GM23248 (cell line): ENCODE measurements around the gene SULT1C3. TPM values are rescaled to one million over a fixed set of nuclear protein-coding genes. Genes with fewer than 3 reads are reported as not detected.
A peak's percentile ranks its signal among the peaks of the same experiment; 100 is the strongest.

Source experiments
- DNase-seq: peaks from one replicate; pipeline ENCODE4 v3.0.0-alpha.2; 2015
- H2AFZ ChIP-seq: fragments of 200-600 bp; sonication (generic); 2 replicates; pipeline ENCODE4 v1.6.1; 2016; ENCODE audit warnings: antibody characterized with exemption
- H3F3A ChIP-seq: fragments of 200-600 bp; sonication (generic); 2 replicates; pipeline ENCODE4 v1.6.1; 2016; ENCODE audit warnings: mild to moderate bottlenecking, antibody characterized with exemption, mixed run types; ENCODE audit not compliant: insufficient read depth
- H3K27ac ChIP-seq: fragments of 200-600 bp; sonication (generic); 2 replicates; pipeline ENCODE4 v1.5.1; 2016; ENCODE audit warnings: mild to moderate bottlenecking
- H3K27me3 ChIP-seq: fragments of 200-600 bp; sonication (generic); replicated peaks from 2 replicates; pipeline ENCODE4 v1.6.1; 2016; ENCODE audit warnings: mild to moderate bottlenecking; ENCODE audit not compliant: insufficient read depth
- H3K36me3 ChIP-seq: fragments of 200-600 bp; sonication (generic); 2 replicates; pipeline ENCODE4 v1.6.1; 2016; ENCODE audit warnings: low read depth, mild to moderate bottlenecking
- H3K4me1 ChIP-seq: fragments of 200-600 bp; sonication (generic); 2 replicates; pipeline ENCODE4 v1.6.1; 2016; ENCODE audit warnings: mild to moderate bottlenecking; ENCODE audit not compliant: insufficient read depth
- H3K4me2 ChIP-seq: fragments of 200-600 bp; sonication (generic); one replicate; pipeline ENCODE4 v1.6.1; 2016; ENCODE audit warnings: mild to moderate bottlenecking; ENCODE audit not compliant: unreplicated experiment
- H3K4me3 ChIP-seq: fragments of 200-600 bp; sonication (generic); 2 replicates; pipeline ENCODE4 v1.5.1; 2016; ENCODE audit warnings: mild to moderate bottlenecking
- H3K79me2 ChIP-seq: fragments of 200-600 bp; sonication (generic); 2 replicates; pipeline ENCODE4 v1.6.1; 2016; ENCODE audit warnings: mild to moderate bottlenecking; ENCODE audit not compliant: insufficient read depth
- H3K9ac ChIP-seq: fragments of 200-600 bp; sonication (generic); 2 replicates; pipeline ENCODE4 v1.6.1; 2016; ENCODE audit warnings: mild to moderate bottlenecking
- H3K9me2 ChIP-seq: fragments of 200-600 bp; sonication (generic); 2 replicates; pipeline ENCODE4 v1.6.1; 2016; ENCODE audit warnings: mixed run types, mild to moderate bottlenecking, moderate library complexity; ENCODE audit not compliant: insufficient read depth
- H3K9me3 ChIP-seq: fragments of 200-600 bp; sonication (generic); one replicate; pipeline ENCODE4 v1.6.1; 2017; ENCODE audit warnings: low read depth
- H4K20me1 ChIP-seq: fragments of 200-600 bp; sonication (generic); 2 replicates; pipeline ENCODE4 v1.6.0; 2016; ENCODE audit not compliant: insufficient read depth
- EZH2 ChIP-seq: fragments of 200-600 bp; sonication (generic); IDR thresholded peaks from 2 replicates; pipeline ENCODE4 v1.6.1; 2018; ENCODE audit warnings: antibody characterized with exemption, mild to moderate bottlenecking; ENCODE audit not compliant: insufficient read depth, poor library complexity, severe bottlenecking
- EZH2phosphoT487 ChIP-seq: fragments of 200-600 bp; sonication (generic); IDR thresholded peaks from 2 replicates; pipeline ENCODE4 v1.6.1; 2018; ENCODE audit warnings: antibody characterized with exemption, moderate library complexity, mild to moderate bottlenecking, low read depth; ENCODE audit not compliant: insufficient read depth
- WGBS, 2 experiments: methylation state at CpG; one replicate each; pipeline ENCODE4 v1.1.6; 2015 to 2017; ENCODE audit warnings: low lambda C conversion rate in 2 of 2, low coverage in 1 of 2; ENCODE audit errors: missing lambda C conversion rate in 2 of 2; 5-methylcytosine and 5-hydroxymethylcytosine counted together
- in situ Hi-C: fragments of 300-500 bp; cut with MboI; formaldehyde crosslinking; loops from 2 replicates; pipeline ENCODE4 v1.15.0; 2020
- polyA plus RNA-seq: library from polyadenylated mRNA; unstranded; fragments of >200 nt; fragmentation: Nextera tagmentation; extraction: Ambion mirVana; gene quantifications from 2 replicates; pipeline ENCODE4 v1.2.1, GENCODE V29; 2016
- total RNA-seq: library from RNA; depleted of rRNA; stranded (reverse); fragments of >200 nt; shearing (Covaris generic); gene quantifications from 2 replicates; pipeline ENCODE4 v1.2.3, GENCODE V29; 2014; rRNA removed

SULT1C3 gene
- total RNA-seq: not detected in 2 replicates
- not detected in 2 replicates for polyA plus RNA-seq

DNA sequence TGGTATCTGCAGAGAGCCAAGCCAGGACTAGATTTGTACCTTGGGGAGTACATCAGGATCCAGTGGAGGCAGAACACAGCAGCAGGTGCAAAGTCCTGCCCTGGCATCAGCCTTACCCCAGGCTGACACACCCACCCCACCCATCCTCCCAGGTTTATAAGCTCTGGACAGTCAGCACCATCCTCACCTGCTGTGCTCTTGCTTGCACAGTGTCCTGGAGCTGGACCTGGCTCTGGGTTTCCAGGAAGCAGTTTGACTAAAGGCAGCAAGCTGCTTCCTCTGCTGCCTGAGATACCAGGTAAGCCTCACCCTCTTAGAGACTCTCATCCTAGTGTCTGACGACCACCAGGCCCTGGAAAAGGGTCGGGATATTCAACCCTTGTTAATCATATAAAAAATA is at the start of gene SULT1C3:
SULT1C3 (plus strand) TSS at position 183 of the 400 bp plus-strand sequence. CDS start 7,227 bp downstream, outside the sequence.
- no peak within 1 kb of the TSS for H3K4me2 ChIP-seq
- H3K9me2 ChIP-seq: no peaks in the 10 kb centered on the region
- no peak within 1 kb of the TSS for H3K9ac ChIP-seq
- no peaks in the 10 kb centered on the region for H3K9me3 ChIP-seq
- H3K4me1 ChIP-seq: no peaks in the 10 kb centered on the region
- 5 to 12% methylated on average over 2 of the region's 2 CpGs for WGBS, 2 experiments
- H3F3A ChIP-seq: peaks cover 6% of the 10 kb centered on the region; the same call in 1 of the 2 replicates
- in situ Hi-C loops: no loop called here
- H3K79me2 ChIP-seq: no peaks in the 10 kb centered on the region
- H2AFZ ChIP-seq: no peak within 1 kb of the TSS
- H3K36me3 ChIP-seq: no peaks in the 10 kb centered on the region
- no peak within 1 kb of the TSS for H3K27ac ChIP-seq
- H3K4me3 ChIP-seq: no peak within 1 kb of the TSS
- DNase-seq: no peak
- no peaks in the 10 kb centered on the region for H4K20me1 ChIP-seq
- TF ChIP-seq EZH2: no peak
- TF ChIP-seq EZH2phosphoT487: no peak
- H3K27me3 ChIP-seq: no peaks in the 10 kb centered on the region

GRCh38 chr2:108193251-108193650 is 46.5 kb upstream of the SULT1C3 start:
- TF ChIP-seq EZH2phosphoT487 (no peak), EZH2 (no peak)
- 36 to 41% methylated on average over 3 of the region's 3 CpGs for WGBS, 2 experiments
- H3K79me2 ChIP-seq: no peaks in the 10 kb centered on the region
- H3K36me3 ChIP-seq: no peaks in the 10 kb centered on the region
- H3K9me2 ChIP-seq: no peaks in the 10 kb centered on the region
- no peak overlapping the region for H3K4me2 ChIP-seq
- H3F3A ChIP-seq: no peaks in the 10 kb centered on the region
- H3K4me3 ChIP-seq: no peak overlapping the region
- no peak overlapping the region for H3K27ac ChIP-seq
- in situ Hi-C loops: no loop called here
- H3K27me3 ChIP-seq: no peaks in the 10 kb centered on the region
- peaks cover 9% of the 10 kb centered on the region; the same call in 1 of the 2 replicates for H3K4me1 ChIP-seq
- H3K9me3 ChIP-seq: no peaks in the 10 kb centered on the region
- no peaks in the 10 kb centered on the region for H4K20me1 ChIP-seq
- no peak overlapping the region for H3K9ac ChIP-seq
- peak; percentile 16 for DNase-seq
- H2AFZ ChIP-seq: no peak overlapping the region

DNA sequence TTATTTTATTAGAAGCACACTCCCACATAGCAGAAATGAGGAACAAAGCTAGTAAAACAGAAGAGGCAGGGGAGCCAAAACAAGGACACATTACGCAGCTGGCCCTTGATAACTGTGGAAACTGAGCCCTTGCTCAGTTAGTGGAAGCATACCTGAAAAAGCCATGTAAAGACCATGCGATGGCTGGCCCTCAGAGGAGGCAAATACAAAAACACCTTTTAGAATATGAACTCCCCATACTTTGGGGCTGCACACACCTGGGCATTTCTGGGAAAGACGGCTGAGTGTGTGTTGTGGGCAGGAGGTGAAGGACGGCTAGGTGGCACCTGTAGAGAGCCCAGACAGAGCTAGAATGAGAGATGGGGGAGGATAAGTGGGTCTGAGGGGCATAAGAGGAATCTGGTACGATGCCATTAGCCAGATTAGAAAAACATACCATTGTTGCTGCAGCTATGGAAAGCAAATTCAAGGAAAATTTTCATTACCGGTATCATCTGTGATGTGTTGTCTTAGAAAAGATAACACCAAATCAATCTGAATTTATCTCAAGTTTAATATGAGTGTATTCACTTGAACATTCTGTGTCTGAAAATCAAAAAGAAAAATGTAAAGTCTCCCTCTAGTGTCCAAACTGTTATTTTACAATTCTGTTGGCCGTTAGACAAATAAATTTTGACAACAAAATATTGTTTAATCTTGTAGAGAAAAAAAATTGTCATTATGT is 45.2 kb upstream of the SULT1C3 start:
- Histone ChIP-seq H3K4me3 (no peak overlapping the region), H2AFZ (no peak overlapping the region), H3K4me1 (peaks cover 4% of the 10 kb centered on the region; the same call in 1 of the 2 replicates), H3K4me2 (no peak overlapping the region), H3K27me3 (no peaks in the 10 kb centered on the region), H3F3A (no peaks in the 10 kb centered on the region), H3K9me3 (no peaks in the 10 kb centered on the region), H3K36me3 (no peaks in the 10 kb centered on the region), H3K9me2 (no peaks in the 10 kb centered on the region), H3K79me2 (no peaks in the 10 kb centered on the region), H4K20me1 (no peaks in the 10 kb centered on the region), H3K27ac (no peak overlapping the region), H3K9ac (no peak overlapping the region)
- WGBS, 2 experiments: 20 to 27% methylated on average over 7 of the region's 7 CpGs
- TF ChIP-seq EZH2: no peak
- no peak for TF ChIP-seq EZH2phosphoT487
- DNase-seq: peak; percentile 32
- in situ Hi-C loops: no loop called here

GRCh38 chr2:108195133-108195439 is 44.7 kb upstream of the SULT1C3 start:
- no peak overlapping the region for H2AFZ ChIP-seq
- no peaks in the 10 kb centered on the region for H3K9me2 ChIP-seq
- H3K9me3 ChIP-seq: no peaks in the 10 kb centered on the region
- no peaks in the 10 kb centered on the region for H3K27me3 ChIP-seq
- no peak overlapping the region for H3K27ac ChIP-seq
- no peaks in the 10 kb centered on the region for H3F3A ChIP-seq
- DNase-seq: no peak
- H3K4me2 ChIP-seq: no peak overlapping the region
- no peaks in the 10 kb centered on the region for H3K36me3 ChIP-seq
- H4K20me1 ChIP-seq: no peaks in the 10 kb centered on the region
- TF ChIP-seq EZH2 (no peak), EZH2phosphoT487 (no peak)
- in situ Hi-C loops: no loop called here
- no peak overlapping the region for H3K9ac ChIP-seq
- no peak overlapping the region for H3K4me3 ChIP-seq
- 0 out of 2 replicates have a peak, but pooled peaks cover 7% of the 10 kb centered on the region for H3K4me1 ChIP-seq
- H3K79me2 ChIP-seq: no peaks in the 10 kb centered on the region

DNA sequence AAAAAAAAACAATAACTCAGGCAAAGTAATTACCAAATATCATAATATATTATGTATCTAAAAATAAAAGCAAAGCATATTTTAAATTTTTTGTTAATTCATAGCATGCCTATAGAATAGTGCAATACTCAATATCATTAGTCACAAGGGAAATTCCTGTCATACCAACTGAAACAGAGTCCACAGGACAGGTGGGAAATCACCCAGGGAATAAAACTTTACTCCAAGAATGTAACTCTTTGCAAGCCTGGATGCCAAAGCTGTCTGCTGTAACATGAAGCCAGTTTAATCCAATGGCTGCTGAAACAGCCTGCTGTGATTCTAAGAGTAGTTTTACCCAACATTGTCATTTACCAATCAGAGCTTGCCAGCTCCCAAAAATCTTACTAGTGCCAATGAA is 40.0 kb upstream of the SULT1C3 start:
- H3K36me3 ChIP-seq: no peaks in the 10 kb centered on the region
- H3K4me3 ChIP-seq: no peak overlapping the region
- H3K27ac ChIP-seq: no peak overlapping the region
- in situ Hi-C loops: no loop called here
- H3K79me2 ChIP-seq: no peaks in the 10 kb centered on the region
- H2AFZ ChIP-seq: no peak overlapping the region
- no peak overlapping the region for H3K4me2 ChIP-seq
- H3K4me1 ChIP-seq: 0 out of 2 replicates have a peak, but pooled peaks cover 8% of the 10 kb centered on the region
- no peaks in the 10 kb centered on the region for H4K20me1 ChIP-seq
- H3K9me3 ChIP-seq: no peaks in the 10 kb centered on the region
- TF ChIP-seq EZH2: no peak
- no peaks in the 10 kb centered on the region for H3K9me2 ChIP-seq
- H3K9ac ChIP-seq: no peak overlapping the region
- no peaks in the 10 kb centered on the region for H3F3A ChIP-seq
- DNase-seq: peak; percentile 37
- H3K27me3 ChIP-seq: no peaks in the 10 kb centered on the region
